ENCODE data around the gene NAA20.
A peak's percentile ranks its signal among the peaks of the same experiment; 100 is the strongest.

The NAA20 gene

GRCh38 chr20:19986419-19986818 is 30.7 kb upstream of the NAA20 start:
- H3K27me3 ChIP-seq (ENCODE audit: insufficient read depth, poor library complexity, severe bottlenecking) = no peaks in the 10 kb centered on the region
- no peak overlapping the region for H3K27ac ChIP-seq (replicated peaks)
- DNase-seq (ENCODE audit: low read depth in 1 of 2, low spot score in 1 of 2) = peak in 1 of 2 experiments; percentile 9
- no peak for TF ChIP-seq GABPA (IDR thresholded peaks at IDR 0.05; ENCODE audit: low read depth)
- H3K4me3 ChIP-seq (replicated peaks; ENCODE audit: insufficient read depth, low read length) = no peak overlapping the region

- TF ChIP-seq GABPA (IDR thresholded peaks at IDR 0.05; ENCODE audit: low read depth) (no peak), POLR2AphosphoS5 (IDR thresholded peaks at IDR 0.05; ENCODE audit: low read depth) (no peak), SPI1 (IDR thresholded peaks at IDR 0.05; ENCODE audit: borderline replicate concordance, low read depth) (no peak)
- TF ChIP-seq, protein P1, sequence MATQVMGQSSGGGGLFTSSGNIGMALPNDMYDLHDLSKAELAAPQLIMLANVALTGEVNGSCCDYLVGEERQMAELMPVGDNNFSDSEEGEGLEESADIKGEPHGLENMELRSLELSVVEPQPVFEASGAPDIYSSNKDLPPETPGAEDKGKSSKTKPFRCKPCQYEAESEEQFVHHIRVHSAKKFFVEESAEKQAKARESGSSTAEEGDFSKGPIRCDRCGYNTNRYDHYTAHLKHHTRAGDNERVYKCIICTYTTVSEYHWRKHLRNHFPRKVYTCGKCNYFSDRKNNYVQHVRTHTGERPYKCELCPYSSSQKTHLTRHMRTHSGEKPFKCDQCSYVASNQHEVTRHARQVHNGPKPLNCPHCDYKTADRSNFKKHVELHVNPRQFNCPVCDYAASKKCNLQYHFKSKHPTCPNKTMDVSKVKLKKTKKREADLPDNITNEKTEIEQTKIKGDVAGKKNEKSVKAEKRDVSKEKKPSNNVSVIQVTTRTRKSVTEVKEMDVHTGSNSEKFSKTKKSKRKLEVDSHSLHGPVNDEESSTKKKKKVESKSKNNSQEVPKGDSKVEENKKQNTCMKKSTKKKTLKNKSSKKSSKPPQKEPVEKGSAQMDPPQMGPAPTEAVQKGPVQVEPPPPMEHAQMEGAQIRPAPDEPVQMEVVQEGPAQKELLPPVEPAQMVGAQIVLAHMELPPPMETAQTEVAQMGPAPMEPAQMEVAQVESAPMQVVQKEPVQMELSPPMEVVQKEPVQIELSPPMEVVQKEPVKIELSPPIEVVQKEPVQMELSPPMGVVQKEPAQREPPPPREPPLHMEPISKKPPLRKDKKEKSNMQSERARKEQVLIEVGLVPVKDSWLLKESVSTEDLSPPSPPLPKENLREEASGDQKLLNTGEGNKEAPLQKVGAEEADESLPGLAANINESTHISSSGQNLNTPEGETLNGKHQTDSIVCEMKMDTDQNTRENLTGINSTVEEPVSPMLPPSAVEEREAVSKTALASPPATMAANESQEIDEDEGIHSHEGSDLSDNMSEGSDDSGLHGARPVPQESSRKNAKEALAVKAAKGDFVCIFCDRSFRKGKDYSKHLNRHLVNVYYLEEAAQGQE (IDR thresholded peaks at IDR 0.05; ENCODE audit: insufficient replicate concordance, low read depth) = no peak
- TF ChIP-seq, protein P2, sequence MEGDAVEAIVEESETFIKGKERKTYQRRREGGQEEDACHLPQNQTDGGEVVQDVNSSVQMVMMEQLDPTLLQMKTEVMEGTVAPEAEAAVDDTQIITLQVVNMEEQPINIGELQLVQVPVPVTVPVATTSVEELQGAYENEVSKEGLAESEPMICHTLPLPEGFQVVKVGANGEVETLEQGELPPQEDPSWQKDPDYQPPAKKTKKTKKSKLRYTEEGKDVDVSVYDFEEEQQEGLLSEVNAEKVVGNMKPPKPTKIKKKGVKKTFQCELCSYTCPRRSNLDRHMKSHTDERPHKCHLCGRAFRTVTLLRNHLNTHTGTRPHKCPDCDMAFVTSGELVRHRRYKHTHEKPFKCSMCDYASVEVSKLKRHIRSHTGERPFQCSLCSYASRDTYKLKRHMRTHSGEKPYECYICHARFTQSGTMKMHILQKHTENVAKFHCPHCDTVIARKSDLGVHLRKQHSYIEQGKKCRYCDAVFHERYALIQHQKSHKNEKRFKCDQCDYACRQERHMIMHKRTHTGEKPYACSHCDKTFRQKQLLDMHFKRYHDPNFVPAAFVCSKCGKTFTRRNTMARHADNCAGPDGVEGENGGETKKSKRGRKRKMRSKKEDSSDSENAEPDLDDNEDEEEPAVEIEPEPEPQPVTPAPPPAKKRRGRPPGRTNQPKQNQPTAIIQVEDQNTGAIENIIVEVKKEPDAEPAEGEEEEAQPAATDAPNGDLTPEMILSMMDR (IDR thresholded peaks at IDR 0.05; ENCODE audit: insufficient read depth, low read length) = no peak
- H3K4me3 ChIP-seq (replicated peaks; ENCODE audit: insufficient read depth, low read length) = no peak overlapping the region
- no peaks in the 10 kb centered on the region for H3K27me3 ChIP-seq (ENCODE audit: insufficient read depth, poor library complexity, severe bottlenecking)
- H3K27ac ChIP-seq (replicated peaks) = no peak overlapping the region
- no peak for DNase-seq (ENCODE audit: low read depth in 1 of 2, low spot score in 1 of 2)
These were observed 30.1 kb upstream of the NAA20 start for GRCh38 chr20:19987046-19987445.

GRCh38 chr20:19990850-19991249 is 26.3 kb upstream of the NAA20 start:
- TF ChIP-seq GABPA (IDR thresholded peaks at IDR 0.05; ENCODE audit: low read depth) (no peak), POLR2AphosphoS5 (IDR thresholded peaks at IDR 0.05; ENCODE audit: low read depth) (no peak), SPI1 (IDR thresholded peaks at IDR 0.05; ENCODE audit: borderline replicate concordance, low read depth) (no peak)
- TF ChIP-seq, protein P1 (IDR thresholded peaks at IDR 0.05; ENCODE audit: insufficient replicate concordance, low read depth) = no peak
- TF ChIP-seq, protein P2 (IDR thresholded peaks at IDR 0.05; ENCODE audit: insufficient read depth, low read length) = no peak
- no peak overlapping the region for H3K4me3 ChIP-seq (replicated peaks; ENCODE audit: insufficient read depth, low read length)
- H3K27ac ChIP-seq (replicated peaks) = no peak overlapping the region
- DNase-seq (ENCODE audit: low read depth in 1 of 2, low spot score in 1 of 2) = no peak
- no peaks in the 10 kb centered on the region for H3K27me3 ChIP-seq (ENCODE audit: insufficient read depth, poor library complexity, severe bottlenecking)

GRCh38 chr20:19991308-19991707 is 25.9 kb upstream of the NAA20 start:
- Histone ChIP-seq H3K4me3 (replicated peaks; ENCODE audit: insufficient read depth, low read length) (no peak overlapping the region), H3K27me3 (ENCODE audit: insufficient read depth, poor library complexity, severe bottlenecking) (no peaks in the 10 kb centered on the region), H3K27ac (replicated peaks) (no peak overlapping the region)
- TF ChIP-seq, protein P2 (IDR thresholded peaks at IDR 0.05; ENCODE audit: insufficient read depth, low read length) = no peak
- TF ChIP-seq, protein P1 (IDR thresholded peaks at IDR 0.05; ENCODE audit: insufficient replicate concordance, low read depth) = no peak
- TF ChIP-seq POLR2AphosphoS5 (IDR thresholded peaks at IDR 0.05; ENCODE audit: low read depth) = no peak
- no peak for TF ChIP-seq GABPA (IDR thresholded peaks at IDR 0.05; ENCODE audit: low read depth)
- no peak for TF ChIP-seq SPI1 (IDR thresholded peaks at IDR 0.05; ENCODE audit: borderline replicate concordance, low read depth)
- DNase-seq (ENCODE audit: low read depth in 1 of 2, low spot score in 1 of 2) = no peak
